ENCODE measurements around the gene RNF38. TPM values are rescaled to one million over a fixed set of nuclear protein-coding genes. Genes with fewer than 3 reads are reported as not detected.
A peak's percentile ranks its signal among the peaks of the same experiment; 100 is the strongest.

Gene RNF38
- polyA plus RNA-seq, 1 of the 3 experiments (the other 2 are of a cell fraction) = 9.5 TPM

DNA sequence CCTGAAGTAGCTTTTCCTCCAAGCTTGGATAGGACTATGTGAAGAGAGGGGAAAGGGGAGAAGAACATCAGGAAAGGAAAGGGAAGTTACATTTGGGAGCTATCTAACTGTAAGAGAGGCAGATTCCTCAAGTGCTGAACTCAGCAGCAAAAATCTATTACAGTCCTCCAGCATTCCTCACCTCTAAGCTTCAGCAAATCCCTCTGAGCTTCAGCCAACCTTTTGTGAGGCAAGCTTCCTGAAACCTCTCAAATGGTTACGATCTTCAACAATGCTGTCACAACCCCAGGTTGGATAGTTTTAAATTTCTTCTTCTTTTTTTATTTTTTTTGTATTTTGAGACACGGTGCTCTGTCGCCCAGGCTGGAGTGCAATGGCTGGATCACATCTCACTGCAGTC is 2.5 kb upstream of the RNF38 start:
- Histone ChIP-seq H3K27ac (ENCODE audit: low read depth in 2 of 2, low read length in 1 of 2) (no peak overlapping the region), H4K20me1 (ENCODE audit: insufficient read depth) (peaks cover 25% of the 10 kb centered on the region; the same call in 1 of the 2 replicates), H3K9me2 (no peaks in the 10 kb centered on the region), H3K4me1 (ENCODE audit: control insufficient read depth in 1 of 2, insufficient read depth in 2 of 2, low read depth in 1 of 2, low read length in 1 of 2) (peaks cover 4 to 14% of the 10 kb centered on the region in 2 experiments; a peak in 2 of 4 replicates), H3K36me3 (replicated peaks in 1 of 2; ENCODE audit: control insufficient read depth in 1 of 2, insufficient read depth in 2 of 2, low read length in 1 of 2) (no peaks in the 10 kb centered on the region), H3K9ac (no peak overlapping the region), H3K79me2 (ENCODE audit: insufficient read depth) (peaks cover 60% of the 10 kb centered on the region), H3F3A (replicated peaks; ENCODE audit: insufficient read depth) (peaks cover 10% of the 10 kb centered on the region), H3K4me2 (no peak overlapping the region), H3K4me3 (ENCODE audit: low read depth in 2 of 2, low read length in 1 of 2) (no peak overlapping the region), H3K27me3 (ENCODE audit: insufficient read depth) (no peaks in the 10 kb centered on the region), H3K9me3 (no peaks in the 10 kb centered on the region), H2AFZ (ENCODE audit: low read depth) (no peak overlapping the region)
- CTCF ChIA-PET = interaction anchor here (0.9 to 8.4 kb wide), 5 partner anchors 26 to 152 kb away, joined by 4 to 181 read pairs (median 14); no protein-coding TSS in a partner anchor
- WGBS (ENCODE audit: low lambda C conversion rate) = 95% methylated on average over 3 of the region's 3 CpGs
- no peak for TF ChIP-seq IRF3 (IDR thresholded peaks at IDR 0.05; ENCODE audit: low read depth, low read length)
- TF ChIP-seq, protein P1, sequence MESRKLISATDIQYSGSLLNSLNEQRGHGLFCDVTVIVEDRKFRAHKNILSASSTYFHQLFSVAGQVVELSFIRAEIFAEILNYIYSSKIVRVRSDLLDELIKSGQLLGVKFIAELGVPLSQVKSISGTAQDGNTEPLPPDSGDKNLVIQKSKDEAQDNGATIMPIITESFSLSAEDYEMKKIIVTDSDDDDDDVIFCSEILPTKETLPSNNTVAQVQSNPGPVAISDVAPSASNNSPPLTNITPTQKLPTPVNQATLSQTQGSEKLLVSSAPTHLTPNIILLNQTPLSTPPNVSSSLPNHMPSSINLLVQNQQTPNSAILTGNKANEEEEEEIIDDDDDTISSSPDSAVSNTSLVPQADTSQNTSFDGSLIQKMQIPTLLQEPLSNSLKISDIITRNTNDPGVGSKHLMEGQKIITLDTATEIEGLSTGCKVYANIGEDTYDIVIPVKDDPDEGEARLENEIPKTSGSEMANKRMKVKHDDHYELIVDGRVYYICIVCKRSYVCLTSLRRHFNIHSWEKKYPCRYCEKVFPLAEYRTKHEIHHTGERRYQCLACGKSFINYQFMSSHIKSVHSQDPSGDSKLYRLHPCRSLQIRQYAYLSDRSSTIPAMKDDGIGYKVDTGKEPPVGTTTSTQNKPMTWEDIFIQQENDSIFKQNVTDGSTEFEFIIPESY (IDR thresholded peaks at IDR 0.05; ENCODE audit: borderline replicate concordance, low read depth) = no peak
- no peak for DNase-seq
- POLR2A ChIA-PET = interaction anchor here (0.6 kb wide), 1 partner anchor 130 kb away, joined by 3 read pairs; no protein-coding TSS in a partner anchor

DNA sequence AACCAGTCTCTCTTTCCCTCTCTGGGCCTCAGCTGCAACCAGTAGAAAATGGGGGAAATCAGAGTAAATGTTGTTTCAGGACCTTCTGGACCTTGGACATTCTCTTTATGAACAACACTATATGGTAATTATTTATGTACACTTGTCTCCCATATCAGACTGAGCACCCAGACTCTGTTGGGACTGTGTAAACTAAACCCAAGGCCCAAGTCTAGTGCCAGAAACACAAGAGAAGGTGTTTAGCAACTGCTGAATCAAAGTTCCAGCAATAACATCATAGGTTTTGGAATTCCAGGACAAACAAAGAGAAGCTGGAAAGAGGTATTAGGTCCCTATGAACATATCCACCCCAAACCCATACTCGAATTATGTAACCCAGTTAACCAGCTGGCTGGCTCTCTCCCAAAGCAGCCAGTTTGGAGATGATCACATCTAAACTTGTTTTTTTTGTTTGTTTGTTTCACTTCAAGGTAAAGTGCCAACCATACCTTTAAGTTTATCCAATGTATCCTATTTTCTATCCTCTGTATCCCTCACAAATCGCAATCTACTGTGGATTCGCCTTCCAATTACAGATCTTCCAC is 1.9 kb upstream of the RNF38 start:
- ChIA-PET CTCF (interaction anchor here (0.9 to 8.4 kb wide), 4 partner anchors 27 to 152 kb away, joined by 4 to 181 read pairs (median 9); no protein-coding TSS in a partner anchor), POLR2A (interaction anchor here (0.6 kb wide), 1 partner anchor 130 kb away, joined by 3 read pairs; no protein-coding TSS in a partner anchor)
- Histone ChIP-seq H3K36me3 (replicated peaks in 1 of 2; ENCODE audit: control insufficient read depth in 1 of 2, insufficient read depth in 2 of 2, low read length in 1 of 2) (no peaks in the 10 kb centered on the region), H3F3A (replicated peaks; ENCODE audit: insufficient read depth) (peaks cover 10% of the 10 kb centered on the region), H3K4me1 (ENCODE audit: control insufficient read depth in 1 of 2, insufficient read depth in 2 of 2, low read depth in 1 of 2, low read length in 1 of 2) (peaks cover 4 to 9% of the 10 kb centered on the region in 2 experiments; a peak in 2 of 4 replicates), H3K27me3 (ENCODE audit: insufficient read depth) (no peaks in the 10 kb centered on the region), H2AFZ (ENCODE audit: low read depth) (peak overlapping the region; percentile 99; the same call in 1 of the 2 replicates), H3K27ac (ENCODE audit: low read depth in 2 of 2, low read length in 1 of 2) (peak overlapping the region; percentile 84 to 93; a peak in 3 of 4 replicates), H3K79me2 (ENCODE audit: insufficient read depth) (peaks cover 65% of the 10 kb centered on the region), H3K4me2 (peak overlapping the region; percentile 88), H3K9me3 (no peaks in the 10 kb centered on the region), H3K4me3 (ENCODE audit: low read depth in 2 of 2, low read length in 1 of 2) (no peak overlapping the region), H3K9ac (no peak overlapping the region; the same call in 1 of the 2 replicates), H4K20me1 (ENCODE audit: insufficient read depth) (peaks cover 21% of the 10 kb centered on the region; the same call in 1 of the 2 replicates), H3K9me2 (no peaks in the 10 kb centered on the region)
- WGBS (ENCODE audit: low lambda C conversion rate) = 95% methylated on average over 3 of the region's 3 CpGs
- no peak for TF ChIP-seq CHD2 (IDR thresholded peaks at IDR 0.05; ENCODE audit: low read length, partially characterized antibody)
- TF ChIP-seq YY1 (IDR thresholded peaks at IDR 0.05; ENCODE audit: low read depth) = no peak
- no peak for TF ChIP-seq TCF12 (IDR thresholded peaks at IDR 0.05)
- TF ChIP-seq, protein P2, sequence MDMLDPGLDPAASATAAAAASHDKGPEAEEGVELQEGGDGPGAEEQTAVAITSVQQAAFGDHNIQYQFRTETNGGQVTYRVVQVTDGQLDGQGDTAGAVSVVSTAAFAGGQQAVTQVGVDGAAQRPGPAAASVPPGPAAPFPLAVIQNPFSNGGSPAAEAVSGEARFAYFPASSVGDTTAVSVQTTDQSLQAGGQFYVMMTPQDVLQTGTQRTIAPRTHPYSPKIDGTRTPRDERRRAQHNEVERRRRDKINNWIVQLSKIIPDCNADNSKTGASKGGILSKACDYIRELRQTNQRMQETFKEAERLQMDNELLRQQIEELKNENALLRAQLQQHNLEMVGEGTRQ (IDR thresholded peaks at IDR 0.05; ENCODE audit: borderline replicate concordance, low read depth, low read length) = no peak
- no peak for DNase-seq
